PFSK-1 (cell line): ENCODE results near the gene CCDC171.

Experiments
- FOXP2 ChIP-seq: optimal IDR thresholded peaks from 2 replicates; pipeline ENCODE3; 2011; ENCODE audit warnings: borderline replicate concordance, control low read depth, inconsistent platforms; ENCODE audit not compliant: insufficient read depth; ENCODE audit errors: extremely low read length, extremely low read depth
- POLR2AphosphoS5 ChIP-seq: IDR thresholded peaks from 2 replicates; pipeline ENCODE4 v1.6.1; 2012; ENCODE audit warnings: low read depth, mild to moderate bottlenecking, control low read depth, low read length, moderate library complexity
- SIN3A ChIP-seq: IDR thresholded peaks from 2 replicates; pipeline ENCODE4 v1.6.1; 2012; ENCODE audit warnings: mild to moderate bottlenecking, low read length, moderate library complexity, borderline replicate concordance; ENCODE audit not compliant: insufficient read depth
- TAF1 ChIP-seq: IDR thresholded peaks from 2 replicates; pipeline ENCODE4 v1.6.1; 2012; ENCODE audit warnings: low read length, control low read depth, borderline replicate concordance; ENCODE audit not compliant: insufficient read depth
- TF ChIP-seq, protein P1 (sequence below), 2 experiments: IDR thresholded peaks; 2 replicates each; pipeline versions ENCODE4 v1.6.1 to v1.8.0; 2011 to 2012; ENCODE audit warnings: low read depth in 2 of 2, low read length in 2 of 2, control low read depth in 1 of 2, inconsistent platforms in 1 of 2, mild to moderate bottlenecking in 1 of 2, moderate library complexity in 1 of 2; ENCODE audit not compliant: insufficient read depth in 1 of 2

The CCDC171 gene

DNA sequence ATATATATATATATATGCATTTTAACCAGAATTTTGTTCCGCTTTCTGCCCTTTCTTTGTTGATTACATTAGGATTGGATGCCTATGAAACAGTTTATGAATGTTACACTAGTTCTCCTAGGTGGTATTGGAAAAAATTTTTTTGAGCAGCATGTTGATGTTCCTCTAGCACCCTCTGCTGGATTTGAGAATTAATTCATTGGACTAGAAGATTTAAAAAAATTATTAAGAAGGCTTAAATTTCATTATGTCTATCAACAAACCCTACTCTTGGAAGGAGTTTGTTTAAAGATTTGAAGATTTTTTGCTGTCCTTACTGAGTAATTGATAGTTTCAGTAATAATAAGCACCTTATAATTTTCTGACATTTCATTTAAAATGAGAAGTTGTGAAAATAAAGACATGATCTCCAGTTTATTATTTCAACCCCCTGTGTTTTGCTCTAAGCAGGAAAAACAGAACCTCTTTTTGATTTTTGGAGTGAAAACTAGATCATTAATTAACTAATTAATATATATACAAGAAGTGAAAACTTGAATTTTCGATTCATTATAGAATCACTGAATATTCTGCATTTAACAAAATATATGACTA is 89.6 kb downstream of the CCDC171 start:
- TF ChIP-seq SIN3A: no peak
- no peak for TF ChIP-seq TAF1
- no peak for TF ChIP-seq FOXP2
- no peak for TF ChIP-seq POLR2AphosphoS5
- TF ChIP-seq, protein P1, sequence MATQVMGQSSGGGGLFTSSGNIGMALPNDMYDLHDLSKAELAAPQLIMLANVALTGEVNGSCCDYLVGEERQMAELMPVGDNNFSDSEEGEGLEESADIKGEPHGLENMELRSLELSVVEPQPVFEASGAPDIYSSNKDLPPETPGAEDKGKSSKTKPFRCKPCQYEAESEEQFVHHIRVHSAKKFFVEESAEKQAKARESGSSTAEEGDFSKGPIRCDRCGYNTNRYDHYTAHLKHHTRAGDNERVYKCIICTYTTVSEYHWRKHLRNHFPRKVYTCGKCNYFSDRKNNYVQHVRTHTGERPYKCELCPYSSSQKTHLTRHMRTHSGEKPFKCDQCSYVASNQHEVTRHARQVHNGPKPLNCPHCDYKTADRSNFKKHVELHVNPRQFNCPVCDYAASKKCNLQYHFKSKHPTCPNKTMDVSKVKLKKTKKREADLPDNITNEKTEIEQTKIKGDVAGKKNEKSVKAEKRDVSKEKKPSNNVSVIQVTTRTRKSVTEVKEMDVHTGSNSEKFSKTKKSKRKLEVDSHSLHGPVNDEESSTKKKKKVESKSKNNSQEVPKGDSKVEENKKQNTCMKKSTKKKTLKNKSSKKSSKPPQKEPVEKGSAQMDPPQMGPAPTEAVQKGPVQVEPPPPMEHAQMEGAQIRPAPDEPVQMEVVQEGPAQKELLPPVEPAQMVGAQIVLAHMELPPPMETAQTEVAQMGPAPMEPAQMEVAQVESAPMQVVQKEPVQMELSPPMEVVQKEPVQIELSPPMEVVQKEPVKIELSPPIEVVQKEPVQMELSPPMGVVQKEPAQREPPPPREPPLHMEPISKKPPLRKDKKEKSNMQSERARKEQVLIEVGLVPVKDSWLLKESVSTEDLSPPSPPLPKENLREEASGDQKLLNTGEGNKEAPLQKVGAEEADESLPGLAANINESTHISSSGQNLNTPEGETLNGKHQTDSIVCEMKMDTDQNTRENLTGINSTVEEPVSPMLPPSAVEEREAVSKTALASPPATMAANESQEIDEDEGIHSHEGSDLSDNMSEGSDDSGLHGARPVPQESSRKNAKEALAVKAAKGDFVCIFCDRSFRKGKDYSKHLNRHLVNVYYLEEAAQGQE (IDR thresholded peaks at IDR 0.05; ENCODE audit: insufficient read depth in 1 of 2, low read depth in 2 of 2, low read length in 2 of 2): no peak

DNA sequence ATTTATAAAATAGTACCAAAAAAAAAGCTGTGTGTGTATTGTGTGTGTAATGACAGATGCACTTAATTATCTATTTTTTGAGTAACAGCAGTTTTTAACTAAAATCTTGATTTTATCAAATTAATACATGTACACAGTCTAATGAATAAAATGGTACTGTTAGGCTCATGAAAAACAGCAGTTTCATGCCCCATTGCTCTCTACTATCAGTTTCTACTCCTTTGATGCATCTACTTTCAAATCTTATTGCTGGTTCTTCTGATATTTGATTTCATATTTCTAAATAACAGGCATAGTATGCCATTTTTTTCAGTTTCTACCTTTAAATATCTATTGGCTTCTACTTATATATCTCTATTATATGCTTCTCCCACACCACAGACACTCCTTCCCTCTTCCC is 117.4 kb downstream of the CCDC171 start:
- TF ChIP-seq TAF1 (no peak), SIN3A (no peak)

DNA sequence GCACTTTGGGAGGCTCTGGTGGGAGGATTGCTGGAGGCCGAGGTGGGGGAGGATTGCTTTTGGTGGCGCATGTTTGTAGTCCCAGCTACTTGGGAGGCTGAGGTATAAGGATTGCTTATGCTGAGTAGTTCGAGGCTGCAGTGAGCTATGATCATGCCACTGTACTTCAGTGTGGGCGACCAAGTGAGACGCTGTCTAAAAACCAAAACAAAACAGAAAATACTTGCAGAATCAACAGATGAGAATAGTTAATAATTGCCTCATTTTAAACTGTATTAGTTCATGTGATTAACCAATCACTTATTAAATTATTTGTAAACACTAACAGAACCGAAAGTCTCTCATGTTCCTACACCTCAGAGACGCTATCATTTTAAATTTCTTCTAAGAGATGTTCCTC is 118.1 kb downstream of the CCDC171 start:
- no peak for TF ChIP-seq SIN3A
- no peak for TF ChIP-seq TAF1
- no peak for TF ChIP-seq FOXP2
- no peak for TF ChIP-seq POLR2AphosphoS5
- TF ChIP-seq, protein P1 (IDR thresholded peaks at IDR 0.05; ENCODE audit: insufficient read depth in 1 of 2, low read depth in 2 of 2, low read length in 2 of 2): no peak

DNA sequence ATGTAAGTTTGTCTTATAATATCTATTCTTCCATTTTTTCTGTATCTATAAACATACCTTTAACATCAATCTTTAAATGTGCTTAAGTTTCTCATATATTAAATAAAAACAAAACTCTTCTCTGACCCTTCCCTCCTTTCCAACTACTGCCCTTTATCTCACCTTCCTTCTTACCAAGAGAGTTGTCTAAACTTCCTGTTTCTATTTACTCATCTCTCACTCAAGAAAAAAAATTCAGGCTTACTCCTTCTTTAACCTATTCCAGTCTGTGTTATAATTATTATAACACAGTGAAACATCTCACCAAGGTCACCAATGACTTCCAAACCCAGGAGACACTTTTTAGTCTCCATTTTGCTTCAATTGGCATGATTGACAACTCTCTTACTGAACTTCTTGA is 140.9 kb downstream of the CCDC171 start:
- TF ChIP-seq SIN3A: no peak
- TF ChIP-seq, protein P1 (IDR thresholded peaks at IDR 0.05; ENCODE audit: insufficient read depth in 1 of 2, low read depth in 2 of 2, low read length in 2 of 2): no peak
- no peak for TF ChIP-seq POLR2AphosphoS5
- no peak for TF ChIP-seq FOXP2
- TF ChIP-seq TAF1: no peak

DNA sequence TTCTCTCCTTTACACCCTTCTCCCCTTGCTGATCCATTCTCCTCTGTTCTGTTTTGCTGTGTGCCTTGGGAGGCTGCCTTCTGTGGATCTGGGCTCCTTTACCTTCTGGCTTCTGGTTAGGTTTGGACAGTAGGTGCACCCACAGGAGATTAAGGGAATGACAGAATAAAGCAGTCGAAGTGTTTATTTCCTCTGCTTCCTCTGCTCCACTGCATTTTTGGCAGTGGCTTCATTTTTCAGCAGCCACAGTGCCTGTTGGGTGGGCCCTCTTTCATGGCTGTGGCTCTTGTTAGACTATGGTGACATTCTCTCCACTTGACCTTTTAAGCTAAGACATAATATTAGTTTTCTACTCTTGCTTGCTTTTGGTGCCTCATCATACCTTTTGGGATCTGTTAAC is 144.1 kb downstream of the CCDC171 start:
- TF ChIP-seq FOXP2: no peak
- TF ChIP-seq SIN3A: no peak
- TF ChIP-seq, protein P1 (IDR thresholded peaks at IDR 0.05; ENCODE audit: insufficient read depth in 1 of 2, low read depth in 2 of 2, low read length in 2 of 2): no peak
- no peak for TF ChIP-seq TAF1
- no peak for TF ChIP-seq POLR2AphosphoS5

DNA sequence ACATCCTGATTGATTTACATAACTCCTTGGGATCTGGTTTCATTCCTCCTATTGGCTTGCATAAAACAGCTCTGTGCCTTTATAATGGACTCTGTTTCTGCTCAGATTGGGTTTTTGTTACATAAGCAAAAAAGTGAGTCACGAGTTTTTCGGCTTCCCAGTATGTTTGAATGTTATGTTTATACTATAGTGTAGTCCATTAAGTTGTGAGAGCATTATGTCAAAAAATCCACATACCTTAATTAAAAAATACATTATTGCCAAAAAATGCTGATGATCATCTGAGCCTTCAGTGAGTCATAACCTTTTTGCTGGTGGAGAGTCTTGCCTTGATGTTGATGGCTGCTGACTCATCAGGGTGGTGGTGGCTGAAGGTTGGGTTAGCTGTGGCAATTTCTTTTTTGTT is 144.6 kb downstream of the CCDC171 start:
- TF ChIP-seq SIN3A: no peak
- TF ChIP-seq, protein P1 (IDR thresholded peaks at IDR 0.05; ENCODE audit: insufficient read depth in 1 of 2, low read depth in 2 of 2, low read length in 2 of 2): no peak
